ENCODE results near the gene MINDY4.

DNA sequence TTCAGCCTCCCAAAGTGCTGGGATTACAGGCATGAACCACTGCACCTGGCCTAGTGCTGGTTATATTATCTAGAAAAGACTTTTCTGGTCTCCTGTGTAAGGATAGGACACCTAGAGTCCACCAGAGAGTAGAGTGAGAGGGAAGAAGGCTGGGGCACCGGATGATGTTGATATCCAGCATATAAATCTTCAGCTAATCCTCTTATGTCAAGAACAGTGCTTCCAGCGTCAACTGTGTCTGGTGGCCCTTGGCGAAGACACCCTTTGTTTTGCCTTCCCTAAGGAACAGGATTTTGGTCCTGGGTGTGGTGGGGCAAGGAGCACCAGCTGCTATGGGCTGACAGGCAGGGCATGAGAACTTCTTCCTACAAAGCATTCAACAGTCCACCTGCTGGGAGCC lies 35.6 kb upstream of the MINDY4 start:
- TF ChIP-seq TAF1 (IDR thresholded peaks at IDR 0.05; ENCODE audit: low read depth, low read length), result no peak
- no peak for TF ChIP-seq POU2F2 (IDR thresholded peaks at IDR 0.05; ENCODE audit: low read depth, low read length)
- TF ChIP-seq POLR2A (IDR thresholded peaks at IDR 0.05; ENCODE audit: low read depth, low read length), result no peak

All from GM12891 (cell line).